Measurements from ENCODE around the gene MCUB. TPM values are rescaled to one million over a fixed set of nuclear protein-coding genes. Genes with fewer than 3 reads are reported as not detected.

The MCUB gene
- total and polyA plus RNA-seq, 2 of the 13 experiments (the other 11 are each of a cell fraction or from before 2014, with no cell fraction given), result 0.95 to 2.2 TPM

- TF ChIP-seq LRRFIP1 (CRISPR knock-in tag; conservative IDR thresholded peaks at IDR 0.05), result no peak
- TF ChIP-seq MAFK (conservative IDR thresholded peaks at IDR 0.05 in 1 of 2, IDR thresholded peaks at IDR 0.05 in 1 of 2; ENCODE audit: low read length in 2 of 2), result no peak
- TF ChIP-seq ZNF770 (CRISPR knock-in tag; IDR thresholded peaks at IDR 0.05), result no peak
- no peak for TF ChIP-seq DRAP1 (CRISPR knock-in tag; IDR thresholded peaks at IDR 0.05)
- TF ChIP-seq MYNN (CRISPR knock-in tag; IDR thresholded peaks at IDR 0.05; ENCODE audit: low read depth), result peak; percentile 50; the same call in 1 of the 2 replicates
- no peak for TF ChIP-seq ZNF530 (CRISPR knock-in tag; IDR thresholded peaks at IDR 0.05; ENCODE audit: low read depth)
- TF ChIP-seq GZF1 (CRISPR knock-in tag; IDR thresholded peaks at IDR 0.05), result no peak
- no peak for TF ChIP-seq TCF7L2 (IDR thresholded peaks at IDR 0.05; ENCODE audit: low read depth, low read length)
- TF ChIP-seq MBD4 (IDR thresholded peaks at IDR 0.05; ENCODE audit: borderline replicate concordance, low read length), result no peak
- TF ChIP-seq ZEB1 (IDR thresholded peaks at IDR 0.05; ENCODE audit: insufficient replicate concordance, low read depth), result peak; percentile 93
- TF ChIP-seq EZH2 (conservative IDR thresholded peaks at IDR 0.05; ENCODE audit: low read depth, low read length), result no peak
- no peak for TF ChIP-seq HCFC1 (IDR thresholded peaks at IDR 0.05; ENCODE audit: low read depth, low read length)
- TF ChIP-seq ZNF782 (CRISPR knock-in tag; IDR thresholded peaks at IDR 0.05; ENCODE audit: borderline replicate concordance), result no peak
- no peak for TF ChIP-seq PPARG (CRISPR knock-in tag; conservative IDR thresholded peaks at IDR 0.05)
- TF ChIP-seq ZNF839 (CRISPR knock-in tag; IDR thresholded peaks at IDR 0.05; ENCODE audit: borderline replicate concordance), result no peak
- TF ChIP-seq GMEB1 (CRISPR knock-in tag; IDR thresholded peaks at IDR 0.05; ENCODE audit: borderline replicate concordance), result peak; percentile 91
- no peak for TF ChIP-seq NR1H2 (CRISPR knock-in tag; IDR thresholded peaks at IDR 0.05; ENCODE audit: borderline replicate concordance, low read depth)
- TF ChIP-seq ZNF124 (CRISPR knock-in tag; IDR thresholded peaks at IDR 0.05), result peak; percentile 52; the same call in 1 of the 2 replicates
- no peak for TF ChIP-seq SYNCRIP (IDR thresholded peaks at IDR 0.05; ENCODE audit: insufficient read depth, low read depth, low read length)
- TF ChIP-seq ZNF562 (CRISPR knock-in tag; IDR thresholded peaks at IDR 0.05; ENCODE audit: borderline replicate concordance), result no peak
- TF ChIP-seq SRSF4 (IDR thresholded peaks at IDR 0.05; ENCODE audit: low read depth, low read length, poor library complexity, severe bottlenecking), result no peak
These were observed 169.9 kb downstream of the MCUB start, which contains the start of gene PLA2G12A (continued) for GRCh38 chr4:109729718-109730618.
